Measurements from ENCODE around the gene KRTAP10-1.

GRCh38 chr21:44502171-44502958 is 37.6 kb downstream of the KRTAP10-1 start:
- TF ChIP-seq CTCF (IDR thresholded peaks at IDR 0.05 in 4 of 5, conservative IDR thresholded peaks at IDR 0.05 in 1 of 5) (no peak), POLR2A (IDR thresholded peaks at IDR 0.05) (no peak)
